Parathyroid adenoma (tissue), 2 donors: Measurements from ENCODE around the gene TGFBR3.
A peak's percentile ranks its signal among the peaks of the same experiment; 100 is the strongest.

ENCODE experiments used
- H2AFZ ChIP-seq: fragments of 300-600 bp; sonication (generic); one replicate; pipeline ENCODE4 v1.7.0; 2017; ENCODE audit warnings: antibody characterized with exemption, mild to moderate bottlenecking
- H3K27ac ChIP-seq: fragments of 300-600 bp; sonication (generic); one replicate; pipeline ENCODE4 v1.7.0; 2017
- H3K27me3 ChIP-seq: fragments of 300-600 bp; sonication (generic); one replicate; pipeline ENCODE4 v1.7.0; 2017; ENCODE audit warnings: low read length; ENCODE audit not compliant: control insufficient read depth, insufficient read depth
- H3K36me3 ChIP-seq: fragments of 300-600 bp; sonication (generic); one replicate; pipeline ENCODE4 v1.7.0; 2017; ENCODE audit warnings: low read length; ENCODE audit not compliant: control insufficient read depth, insufficient read depth
- H3K4me1 ChIP-seq: fragments of 300-600 bp; sonication (generic); one replicate; pipeline ENCODE4 v1.7.0; 2017; ENCODE audit warnings: control low read depth
- H3K4me2 ChIP-seq: fragments of 300-600 bp; sonication (generic); one replicate; pipeline ENCODE4 v1.7.0; 2017; ENCODE audit warnings: low read length
- H3K4me3 ChIP-seq: fragments of 300-600 bp; sonication (generic); one replicate; pipeline ENCODE4 v1.7.0; 2017; ENCODE audit warnings: low read depth, low read length
- H3K79me2 ChIP-seq: fragments of 300-600 bp; sonication (generic); one replicate; pipeline ENCODE4 v1.7.0; 2017; ENCODE audit warnings: control low read depth
- H3K9ac ChIP-seq: fragments of 300-600 bp; sonication (generic); one replicate; pipeline ENCODE4 v1.7.0; 2017; ENCODE audit warnings: mild to moderate bottlenecking
- H3K9me3 ChIP-seq: fragments of 300-600 bp; sonication (generic); one replicate; pipeline ENCODE4 v1.7.0; 2017; ENCODE audit warnings: low read length; ENCODE audit not compliant: control insufficient read depth
- CTCF ChIP-seq: fragments of 300-600 bp; sonication (generic); IDR thresholded peaks from one replicate; pipeline ENCODE4 v1.7.0; 2017; ENCODE audit warnings: antibody characterized with exemption, mild to moderate bottlenecking
- donor health status: primary hyperparathyroidism.

Gene TGFBR3

GRCh38 chr1:91729621-91730358 is 156.2 kb downstream of the TGFBR3 start:
- no peak overlapping the region for H3K4me3 ChIP-seq
- no peaks in the 10 kb centered on the region for H3K27me3 ChIP-seq
- no peaks in the 10 kb centered on the region for H3K79me2 ChIP-seq
- H3K27ac ChIP-seq, result no peak overlapping the region
- no peak overlapping the region for H3K4me2 ChIP-seq
- H3K36me3 ChIP-seq, result no peaks in the 10 kb centered on the region
- H3K4me1 ChIP-seq, result no peaks in the 10 kb centered on the region
- H3K9me3 ChIP-seq, result no peaks in the 10 kb centered on the region
- H2AFZ ChIP-seq, result no peak overlapping the region
- H3K9ac ChIP-seq, result no peak overlapping the region
- no peak for TF ChIP-seq CTCF

- H3K9ac ChIP-seq, result no peak overlapping the region
- no peaks in the 10 kb centered on the region for H3K4me1 ChIP-seq
- no peak overlapping the region for H3K4me3 ChIP-seq
- H2AFZ ChIP-seq, result no peak overlapping the region
- TF ChIP-seq CTCF, result no peak
- H3K4me2 ChIP-seq, result no peak overlapping the region
- no peaks in the 10 kb centered on the region for H3K9me3 ChIP-seq
- no peak overlapping the region for H3K27ac ChIP-seq
- H3K27me3 ChIP-seq, result no peaks in the 10 kb centered on the region
- H3K79me2 ChIP-seq, result no peaks in the 10 kb centered on the region
- no peaks in the 10 kb centered on the region for H3K36me3 ChIP-seq
Measured at GRCh38 chr1:91727763-91728162, 158.2 kb downstream of the TGFBR3 start.

- no peak overlapping the region for H3K4me3 ChIP-seq
- no peaks in the 10 kb centered on the region for H3K27me3 ChIP-seq
- TF ChIP-seq CTCF, result no peak
- no peaks in the 10 kb centered on the region for H3K9me3 ChIP-seq
- no peaks in the 10 kb centered on the region for H3K36me3 ChIP-seq
- no peak overlapping the region for H2AFZ ChIP-seq
- H3K4me1 ChIP-seq, result no peaks in the 10 kb centered on the region
- H3K4me2 ChIP-seq, result no peak overlapping the region
- H3K79me2 ChIP-seq, result no peaks in the 10 kb centered on the region
- H3K9ac ChIP-seq, result no peak overlapping the region
- H3K27ac ChIP-seq, result peak overlapping the region; percentile 47
Measured at GRCh38 chr1:91725989-91726721, 159.8 kb downstream of the TGFBR3 start.

GRCh38 chr1:91725618-91725988 is 160.3 kb downstream of the TGFBR3 start:
- no peak overlapping the region for H3K4me2 ChIP-seq
- no peak for TF ChIP-seq CTCF
- peak overlapping the region; percentile 47 for H3K27ac ChIP-seq
- H3K79me2 ChIP-seq, result no peaks in the 10 kb centered on the region
- no peaks in the 10 kb centered on the region for H3K9me3 ChIP-seq
- H3K4me1 ChIP-seq, result no peaks in the 10 kb centered on the region
- no peak overlapping the region for H3K9ac ChIP-seq
- H3K4me3 ChIP-seq, result no peak overlapping the region
- H3K27me3 ChIP-seq, result no peaks in the 10 kb centered on the region
- H2AFZ ChIP-seq, result no peak overlapping the region
- H3K36me3 ChIP-seq, result no peaks in the 10 kb centered on the region
